GM23338 (cell line): Measurements from ENCODE around the gene NLRP6. TPM values are rescaled to one million over a fixed set of nuclear protein-coding genes. Genes with fewer than 3 reads are reported as not detected.
"Not testable (repeated sequence)": the region's sequence is repeated elsewhere in the genome, so short reads cannot be mapped to it uniquely, and the experiment has no call there.

Experiments
- ATAC-seq: fragments of 200-7000 bp; cut with Tn5 transposase; 3 replicates; pipeline ENCODE4 v1.9.1; 2020
- DNase-seq: peaks from one replicate; pipeline ENCODE4 v3.0.0-alpha.2; 2015; ENCODE audit warnings: low spot score
- H2AFZ ChIP-seq: fragments of 200-600 bp; sonication (generic); 2 replicates; pipeline ENCODE4 v1.8.0; 2016; ENCODE audit warnings: antibody characterized with exemption, mild to moderate bottlenecking, moderate library complexity
- H3F3A ChIP-seq: fragments of 200-600 bp; sonication (generic); replicated peaks from 2 replicates; pipeline ENCODE4 v1.8.0; 2017; ENCODE audit warnings: antibody characterized with exemption, mixed run types, low read depth
- H3K27ac ChIP-seq: fragments of 200-600 bp; sonication (generic); 2 replicates; pipeline ENCODE4 v1.6.1; 2016; ENCODE audit warnings: low read depth
- H3K27me3 ChIP-seq: fragments of 200-600 bp; sonication (generic); 2 replicates; pipeline ENCODE4 v1.8.0; 2016; ENCODE audit warnings: mild to moderate bottlenecking, mixed run types, moderate library complexity; ENCODE audit not compliant: insufficient read depth
- H3K36me3 ChIP-seq: fragments of 200-600 bp; sonication (generic); 2 replicates; pipeline ENCODE4 v1.8.0; 2016; ENCODE audit warnings: mild to moderate bottlenecking; ENCODE audit not compliant: insufficient read depth
- H3K4me1 ChIP-seq: fragments of 200-600 bp; sonication (generic); 2 replicates; pipeline ENCODE4 v1.8.0; 2016; ENCODE audit warnings: mild to moderate bottlenecking, moderate library complexity; ENCODE audit not compliant: insufficient read depth
- H3K4me2 ChIP-seq: fragments of 200-600 bp; sonication (generic); 2 replicates; pipeline ENCODE4 v1.7.1; 2017; ENCODE audit warnings: mixed run types
- H3K4me3 ChIP-seq: fragments of 200-600 bp; sonication (generic); 2 replicates; pipeline ENCODE4 v1.6.1; 2016; ENCODE audit warnings: mixed run types
- H3K79me2 ChIP-seq: fragments of 200-600 bp; sonication (generic); replicated peaks from 2 replicates; pipeline ENCODE4 v1.8.0; 2017; ENCODE audit warnings: mild to moderate bottlenecking; ENCODE audit not compliant: insufficient read depth
- H3K9me2 ChIP-seq: fragments of 200-600 bp; sonication (generic); 2 replicates; pipeline ENCODE4 v1.8.0; 2017; ENCODE audit not compliant: insufficient read depth
- H4K20me1 ChIP-seq: fragments of 200-600 bp; sonication (generic); replicated peaks from 2 replicates; pipeline ENCODE4 v1.8.0; 2017; ENCODE audit warnings: mild to moderate bottlenecking; ENCODE audit not compliant: insufficient read depth
- H3K27ac Mint-ChIP-seq: 2 replicates; pipeline ENCODE4 v1.8.0; 2020; ENCODE audit warnings: inconsistent platforms, mild to moderate bottlenecking, moderate library complexity, mixed read lengths
- H3K27me3 Mint-ChIP-seq: 3 replicates; pipeline ENCODE4 v1.8.0; 2022; ENCODE audit warnings: low read depth, mild to moderate bottlenecking, moderate library complexity, mixed read lengths, inconsistent platforms; ENCODE audit not compliant: insufficient read depth, poor library complexity
- H3K36me3 Mint-ChIP-seq: 3 replicates; pipeline ENCODE4 v1.8.0; 2021; ENCODE audit warnings: low read depth, mild to moderate bottlenecking, inconsistent platforms, moderate library complexity, mixed read lengths
- H3K4me1 Mint-ChIP-seq: 3 replicates; pipeline ENCODE4 v1.8.0; 2020; ENCODE audit warnings: mild to moderate bottlenecking, inconsistent platforms, mixed read lengths
- H3K4me3 Mint-ChIP-seq: 3 replicates; pipeline ENCODE4 v1.8.0; 2021; ENCODE audit warnings: moderate library complexity, mild to moderate bottlenecking, inconsistent platforms, mixed read lengths
- H3K9me3 Mint-ChIP-seq: 3 replicates; pipeline ENCODE4 v1.8.0; 2020; ENCODE audit warnings: moderate library complexity, mild to moderate bottlenecking, inconsistent platforms, mixed read lengths
- CTCF ChIP-seq, 2 experiments: fragments of 200-600 bp in 1 of 2; sonication (generic) in 1 of 2; conservative IDR thresholded peaks; 2 replicates each; pipeline versions ENCODE4 v1.5.1 to v1.6.1; 2016 to 2017; ENCODE audit warnings: antibody characterized with exemption in 2 of 2, low read depth in 2 of 2, mild to moderate bottlenecking in 2 of 2, moderate library complexity in 1 of 2
- ETS1 ChIP-seq: IDR thresholded peaks from 2 replicates; pipeline ENCODE4 v1.6.1; 2016; ENCODE audit warnings: antibody characterized with exemption
- EZH2 ChIP-seq: fragments of 200-600 bp; sonication (generic); IDR thresholded peaks from one replicate; pipeline ENCODE4 v1.8.0; 2017; ENCODE audit warnings: antibody characterized with exemption, mild to moderate bottlenecking, low read depth; ENCODE audit not compliant: unreplicated experiment
- NANOG ChIP-seq: IDR thresholded peaks from 2 replicates; pipeline ENCODE4 v1.6.1; 2016; ENCODE audit warnings: antibody characterized with exemption, borderline replicate concordance
- POLR2AphosphoS5 ChIP-seq: IDR thresholded peaks from 2 replicates; pipeline ENCODE4 v1.6.1; 2016; ENCODE audit warnings: antibody characterized with exemption, low read depth
- REST ChIP-seq: IDR thresholded peaks from one replicate; pipeline ENCODE4 v1.6.1; 2018; ENCODE audit warnings: antibody characterized with exemption; ENCODE audit not compliant: unreplicated experiment
- STAT1 ChIP-seq: IDR thresholded peaks from one replicate; pipeline ENCODE4 v1.6.1; 2016; ENCODE audit warnings: antibody characterized with exemption; ENCODE audit not compliant: unreplicated experiment
- ZNF114 ChIP-seq: fragments of 250-450 bp; sonication (Bioruptor Pico); IDR thresholded peaks from 2 replicates; pipeline ENCODE4 v1.5.0; 2020; ENCODE audit warnings: mild to moderate bottlenecking, moderate library complexity
- ZNF331 ChIP-seq: fragments of 250-450 bp; sonication (Bioruptor Pico); IDR thresholded peaks from 2 replicates; pipeline ENCODE4 v1.5.0; 2020; ENCODE audit warnings: low read depth, mild to moderate bottlenecking, moderate library complexity
- ZNF462 ChIP-seq: fragments of 250-450 bp; sonication (Bioruptor Pico); IDR thresholded peaks from 2 replicates; pipeline ENCODE4 v1.5.0; 2020; ENCODE audit warnings: mild to moderate bottlenecking, moderate library complexity
- polyA plus RNA-seq: library from polyadenylated mRNA; unstranded; fragments of >200 nt; fragmentation: Nextera tagmentation; extraction: Ambion mirVana; gene quantifications from 2 replicates; pipeline ENCODE4 v1.2.1, GENCODE V29; 2016
- total RNA-seq: library from RNA; depleted of rRNA; stranded (reverse); fragments of >200 nt; shearing (Covaris generic); gene quantifications from 2 replicates; pipeline ENCODE4 v1.2.3, GENCODE V29; 2014

The NLRP6 gene
- total and polyA plus RNA-seq, 2 experiments from 2014 or later = 0.15 to 0.73 TPM

GRCh38 chr11:238346-238745 lies 39.9 kb upstream of the NLRP6 start:
- not testable (repeated sequence) for ATAC-seq, DNase-seq, H3K27me3 Mint-ChIP-seq, H3K9me2 ChIP-seq, H3K27me3 ChIP-seq, H2AFZ ChIP-seq, H3K27ac ChIP-seq, H3K4me1 Mint-ChIP-seq, H3K27ac Mint-ChIP-seq, H3K9me3 Mint-ChIP-seq
- H4K20me1 ChIP-seq = peaks cover 19% of the 10 kb centered on the region
- peak overlapping the region; percentile 99 for H3K4me3 ChIP-seq
- Mint-ChIP-seq H3K36me3 (peaks cover 21% of the 10 kb centered on the region), H3K4me3 (peak overlapping the region; percentile 93; the same call in 1 of the 3 replicates)
- H3K4me2 ChIP-seq = peak overlapping the region; percentile 100; the same call in 1 of the 2 replicates
- peaks cover 12% of the 10 kb centered on the region for H3K36me3 ChIP-seq
- peaks cover 10% of the 10 kb centered on the region for H3K4me1 ChIP-seq
- peaks cover 26% of the 10 kb centered on the region for H3K79me2 ChIP-seq
- H3F3A ChIP-seq = peaks cover 11% of the 10 kb centered on the region; the same call in 1 of the 2 replicates

- Histone ChIP-seq H3K4me1 (peaks cover 8% of the 10 kb centered on the region), H3K4me3 (no peak overlapping the region), H4K20me1 (peaks cover 19% of the 10 kb centered on the region; the same call in 1 of the 2 replicates), H3K79me2 (peaks cover 26% of the 10 kb centered on the region), H3K27me3 (no peaks in the 10 kb centered on the region), H3F3A (peaks cover 13% of the 10 kb centered on the region), H2AFZ (no peak overlapping the region), H3K4me2 (no peak overlapping the region), H3K27ac (no peak overlapping the region), H3K36me3 (peaks cover 18% of the 10 kb centered on the region), H3K9me2 (no peaks in the 10 kb centered on the region)
- H3K27me3 Mint-ChIP-seq = peaks cover 5% of the 10 kb centered on the region
- H3K27ac Mint-ChIP-seq = no peak overlapping the region
- H3K9me3 Mint-ChIP-seq = no peaks in the 10 kb centered on the region
- H3K4me3 Mint-ChIP-seq = no peak overlapping the region
- peaks cover 35% of the 10 kb centered on the region for H3K36me3 Mint-ChIP-seq
- 0 out of 3 replicates have a peak, but pooled peaks cover 3% of the 10 kb centered on the region for H3K4me1 Mint-ChIP-seq
- no peak for ATAC-seq
- no peak for DNase-seq
- TF ChIP-seq POLR2AphosphoS5 (no peak), EZH2 (no peak), CTCF (conservative IDR thresholded peaks at IDR 0.05; ENCODE audit: low read depth in 2 of 2) (no peak), NANOG (no peak), ZNF114 (CRISPR knock-in tag) (no peak), REST (no peak), ZNF462 (CRISPR knock-in tag) (no peak), STAT1 (no peak), ZNF331 (CRISPR knock-in tag) (no peak), ETS1 (no peak)
Measured at GRCh38 chr11:240315-240714, 37.9 kb upstream of the NLRP6 start.
